Activated T-cell treated with anti-CD3 and anti-CD28 coated beads, Interleukin-2, amount 50 U/mL, for 48 hours (primary cell): Measurements from ENCODE around the gene ZFHX2.
A peak's percentile ranks its signal among the peaks of the same experiment; 100 is the strongest.

ENCODE experiments used
- DNase-seq, 2 experiments: peaks; one replicate each; pipeline ENCODE4 v3.0.0-alpha.2; 2020

ZFHX2 gene

DNA sequence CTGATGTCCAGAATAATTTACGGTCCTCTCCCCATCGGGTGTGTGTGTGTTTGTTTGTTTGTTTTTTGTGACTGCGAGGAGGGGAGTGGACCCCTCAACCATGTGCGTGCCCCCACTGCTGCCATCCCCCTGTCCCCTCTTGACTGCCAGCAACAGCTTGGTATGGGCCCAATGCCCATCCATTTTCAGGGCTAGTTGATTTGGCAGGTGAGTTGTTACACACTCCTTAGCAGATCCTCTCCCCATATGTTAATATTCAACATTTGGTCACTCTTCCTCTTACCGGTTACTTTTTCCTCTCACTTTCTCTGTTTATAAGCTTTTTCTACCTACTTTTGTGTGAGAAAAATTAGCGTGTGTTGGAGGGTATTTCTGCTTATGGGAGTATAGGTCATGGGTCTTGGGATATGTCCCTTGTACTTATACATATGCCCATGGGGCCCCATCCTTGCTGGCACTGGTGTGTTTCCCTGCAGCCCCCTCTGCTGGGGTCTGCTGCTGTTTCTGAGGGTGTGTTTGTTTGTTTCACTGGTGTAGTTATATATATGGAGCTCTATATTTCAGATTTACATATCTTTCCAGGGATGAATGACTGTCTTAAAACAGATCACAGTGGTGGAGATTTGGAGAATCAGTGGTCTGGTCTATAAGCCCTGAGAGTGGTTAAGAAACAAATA, 33.8 kb downstream of the ZFHX2 start:
- no peak for DNase-seq

DNA sequence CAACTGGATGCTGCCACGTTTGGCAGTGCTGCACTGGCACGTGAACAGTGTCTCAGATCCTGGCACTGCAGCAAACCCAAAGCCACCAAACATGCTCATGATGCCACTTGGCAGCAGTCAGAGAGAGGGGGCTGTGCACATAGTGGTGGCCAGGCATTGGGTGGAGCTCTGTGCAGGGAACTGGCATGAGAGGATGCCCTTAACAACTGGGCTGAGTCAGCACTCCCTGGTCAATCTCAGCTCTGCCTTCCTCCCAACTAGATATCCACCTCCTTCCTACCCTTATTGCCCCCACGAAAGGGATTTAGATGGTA, 37.0 kb downstream of the ZFHX2 start:
- no peak for DNase-seq

DNA sequence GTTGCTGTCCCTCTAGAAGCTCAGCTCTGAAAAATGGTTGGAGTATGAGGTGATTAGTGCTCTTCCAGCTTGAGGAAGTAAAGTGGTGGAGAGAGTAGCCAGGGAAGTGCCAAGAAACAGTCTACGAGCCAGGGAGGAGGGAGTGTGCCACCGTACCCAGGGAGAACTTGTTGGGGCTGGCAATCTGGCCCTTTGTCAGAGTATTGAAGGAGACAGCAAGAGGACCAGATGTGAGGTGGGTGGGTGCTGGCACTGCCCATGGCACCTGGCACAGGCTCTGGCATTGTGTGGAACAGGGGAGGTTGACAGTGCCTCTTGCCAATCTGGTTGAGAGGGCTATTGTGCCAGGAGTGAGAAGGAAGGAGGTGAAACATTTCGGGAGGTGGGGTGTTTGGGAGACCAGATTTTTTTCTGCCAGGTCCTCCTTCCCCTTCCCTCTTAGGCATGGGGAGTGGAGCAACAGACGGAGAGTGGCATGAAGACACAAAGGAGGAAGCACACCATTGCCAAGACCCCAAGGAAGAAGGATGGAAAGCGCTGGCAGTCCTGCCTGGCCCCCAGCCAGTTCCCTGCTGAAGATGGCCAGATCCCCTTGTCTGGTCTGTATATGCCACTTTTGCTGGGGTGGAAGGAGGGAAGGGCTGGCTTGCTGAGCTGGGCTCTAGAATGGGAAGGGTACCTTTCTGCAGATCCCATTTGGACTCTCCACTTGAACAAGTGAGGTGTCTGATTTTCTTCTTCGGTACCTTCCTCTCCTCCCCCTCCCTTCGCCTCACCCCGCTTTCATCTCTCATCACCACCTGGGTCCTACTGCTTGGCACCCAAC, 37.5 kb downstream of the ZFHX2 start:
- no peak for DNase-seq

DNA sequence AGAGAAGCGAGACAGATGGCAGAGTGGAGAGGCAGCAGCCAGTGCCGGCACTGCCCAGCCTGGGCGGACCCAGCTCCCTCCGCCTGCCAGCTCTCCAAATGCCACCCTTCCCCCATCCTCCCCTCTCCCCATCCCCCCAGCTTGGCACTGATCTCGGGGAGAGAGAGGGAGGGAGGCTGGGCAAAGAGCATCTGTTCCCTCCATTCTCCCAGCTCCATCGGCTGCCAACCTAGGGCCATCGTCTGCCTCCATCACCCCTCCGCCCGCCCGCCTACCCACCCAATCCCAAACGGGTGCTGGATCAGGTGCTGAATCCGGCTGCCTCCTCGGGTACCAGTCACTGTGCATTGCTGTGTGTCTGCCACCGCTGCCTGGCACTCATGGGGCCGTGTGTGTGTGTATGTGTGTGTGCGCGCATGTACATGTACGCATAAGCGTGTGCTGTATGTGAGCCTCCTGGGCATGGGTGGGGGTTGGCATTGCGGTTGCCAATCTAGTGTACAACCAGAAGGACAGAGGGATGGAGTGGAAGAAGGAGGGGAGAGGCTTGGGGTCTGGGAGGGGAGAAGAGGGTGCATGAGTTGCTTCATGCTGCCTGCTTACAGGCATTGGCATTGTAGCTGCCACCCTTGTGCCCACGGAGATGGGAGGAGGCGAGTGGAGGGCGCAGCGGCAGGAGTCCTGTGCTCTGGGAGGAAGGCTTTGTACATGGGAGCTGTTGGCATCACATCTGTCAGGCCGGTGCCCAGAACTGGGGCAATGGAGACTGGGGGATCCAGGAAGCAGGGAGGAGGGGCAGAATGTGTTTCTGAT, 38.4 kb downstream of the ZFHX2 start:
- no peak for DNase-seq

DNA sequence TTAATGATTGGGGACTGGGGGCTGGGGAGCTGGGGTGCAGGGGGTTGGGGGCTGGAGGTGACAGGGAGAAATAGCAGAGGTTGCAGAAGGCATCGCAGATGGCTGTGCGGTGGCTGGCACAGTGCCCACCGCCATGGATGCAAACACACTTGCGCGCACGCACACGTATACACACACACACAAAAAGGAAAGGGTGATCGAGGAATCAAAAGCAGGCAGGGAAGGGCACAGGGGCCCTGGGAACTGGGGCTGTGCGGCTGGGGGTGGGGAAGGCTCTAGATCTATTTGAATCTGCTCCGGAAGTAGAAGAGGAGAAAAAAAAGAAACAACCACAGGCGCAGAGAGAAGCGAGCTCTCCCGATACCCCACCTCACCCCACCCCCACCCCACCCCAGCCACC, 39.4 kb downstream of the ZFHX2 start:
- DNase-seq: peak in 1 of 2 experiments; percentile 28

DNA sequence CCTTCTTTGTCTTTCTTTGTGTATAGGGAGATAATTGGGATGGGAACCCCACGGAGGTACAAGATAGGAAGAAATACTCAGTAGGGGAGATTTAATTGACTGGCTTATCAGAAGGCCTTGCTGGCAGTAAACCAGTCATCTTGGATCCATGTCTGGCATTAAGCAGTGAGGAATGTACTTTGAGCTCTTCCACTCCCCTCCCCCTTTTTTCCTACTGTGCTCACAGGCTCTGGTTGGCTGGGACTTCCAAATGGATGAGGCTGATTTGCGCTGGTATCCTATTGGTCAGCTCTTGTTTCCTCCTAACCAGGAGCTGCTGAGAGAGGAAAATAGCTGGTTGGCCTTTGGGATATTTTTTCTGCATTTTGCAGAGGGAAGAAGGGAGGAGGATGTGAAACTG, 57.3 kb downstream of the ZFHX2 start:
- no peak for DNase-seq

DNA sequence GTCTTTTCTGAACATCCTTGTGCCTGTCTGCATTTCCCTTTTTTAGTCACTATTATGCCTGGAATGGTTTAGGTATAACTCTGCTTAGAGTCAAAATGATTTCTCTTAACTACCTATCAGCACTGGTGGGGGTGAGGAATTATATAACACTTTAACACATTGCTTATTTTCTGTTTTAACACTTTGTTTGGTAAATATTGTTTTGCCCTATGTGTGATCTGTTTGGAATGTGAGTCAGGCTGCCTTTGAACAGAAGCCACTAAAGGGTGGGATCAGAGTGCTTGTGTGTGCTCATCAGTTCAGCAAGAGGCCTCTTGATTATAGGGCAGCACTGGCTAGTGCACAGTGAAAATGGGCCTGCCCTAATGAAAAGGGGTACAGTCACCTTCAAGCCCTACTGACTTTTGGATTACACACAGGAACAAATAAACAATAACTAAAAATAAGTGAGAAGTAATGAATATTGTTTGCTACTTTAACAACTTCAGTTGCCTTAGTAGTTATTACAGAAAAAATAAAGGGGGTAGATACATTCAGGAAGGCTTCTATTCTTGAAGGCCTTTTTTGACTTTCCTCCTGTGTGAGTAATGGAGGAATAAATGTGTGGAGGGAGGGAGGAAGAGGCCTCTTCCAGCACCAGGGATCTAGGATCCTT, 58.8 kb downstream of the ZFHX2 start:
- no peak for DNase-seq

DNA sequence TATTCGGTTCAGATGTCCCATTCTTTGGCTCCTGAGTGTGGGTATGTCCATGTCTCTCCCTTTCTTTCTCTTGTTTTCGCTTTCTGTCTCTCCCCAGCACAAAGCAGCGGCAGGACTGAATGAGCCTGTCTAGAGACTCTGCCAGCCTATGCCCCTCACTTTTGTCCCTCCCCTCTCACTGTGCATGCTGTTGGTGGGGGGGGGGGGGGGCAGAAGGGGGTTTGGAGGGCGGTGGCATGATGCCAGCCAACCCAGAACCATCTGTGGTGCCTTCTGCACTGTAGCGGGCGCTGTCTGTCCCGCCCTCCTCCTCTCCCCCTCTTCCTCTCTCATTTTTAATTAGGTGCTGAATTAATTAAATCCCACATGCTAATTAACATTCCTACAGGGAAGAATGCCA, 64.3 kb downstream of the ZFHX2 start:
- no peak for DNase-seq

DNA sequence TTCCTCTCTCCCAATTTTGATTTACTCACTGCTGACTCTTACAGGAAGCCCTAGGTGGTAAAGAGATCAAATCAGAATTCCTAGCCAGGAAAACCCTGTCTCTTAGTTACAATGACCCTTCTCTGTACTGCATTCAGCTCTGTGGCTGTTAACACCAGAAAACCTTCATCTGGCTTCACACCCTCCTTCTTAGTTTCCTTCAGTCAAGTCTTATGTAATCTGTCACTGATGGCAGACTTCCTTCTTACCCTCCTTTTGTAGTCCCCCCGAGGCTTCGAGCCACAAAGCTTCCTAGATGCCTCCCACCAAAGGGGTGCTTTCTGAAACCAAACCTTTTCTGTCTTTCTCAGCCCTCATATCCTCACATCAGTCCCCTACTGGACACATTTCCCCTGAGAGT, 65.5 kb downstream of the ZFHX2 start:
- no peak for DNase-seq

DNA sequence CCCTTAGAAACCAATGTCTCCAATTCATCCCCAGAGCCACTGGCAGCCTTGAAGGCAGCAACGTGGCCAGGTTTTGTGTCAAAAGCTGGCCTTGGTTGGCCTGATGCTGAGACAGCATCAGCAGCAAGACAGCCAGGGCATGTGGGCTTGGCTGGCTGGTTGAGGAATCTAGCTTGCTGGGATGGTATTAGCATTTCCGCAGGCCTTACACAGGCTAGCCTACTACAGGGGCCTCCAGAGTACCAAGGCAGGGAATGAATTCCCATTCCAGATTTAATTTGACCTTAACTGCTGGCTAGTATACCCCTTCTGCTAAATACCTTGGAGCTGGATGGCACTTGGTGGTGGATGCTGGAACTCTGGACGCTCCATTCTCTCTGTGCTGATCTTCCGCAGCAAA, 66.2 kb downstream of the ZFHX2 start:
- DNase-seq: no peak

DNA sequence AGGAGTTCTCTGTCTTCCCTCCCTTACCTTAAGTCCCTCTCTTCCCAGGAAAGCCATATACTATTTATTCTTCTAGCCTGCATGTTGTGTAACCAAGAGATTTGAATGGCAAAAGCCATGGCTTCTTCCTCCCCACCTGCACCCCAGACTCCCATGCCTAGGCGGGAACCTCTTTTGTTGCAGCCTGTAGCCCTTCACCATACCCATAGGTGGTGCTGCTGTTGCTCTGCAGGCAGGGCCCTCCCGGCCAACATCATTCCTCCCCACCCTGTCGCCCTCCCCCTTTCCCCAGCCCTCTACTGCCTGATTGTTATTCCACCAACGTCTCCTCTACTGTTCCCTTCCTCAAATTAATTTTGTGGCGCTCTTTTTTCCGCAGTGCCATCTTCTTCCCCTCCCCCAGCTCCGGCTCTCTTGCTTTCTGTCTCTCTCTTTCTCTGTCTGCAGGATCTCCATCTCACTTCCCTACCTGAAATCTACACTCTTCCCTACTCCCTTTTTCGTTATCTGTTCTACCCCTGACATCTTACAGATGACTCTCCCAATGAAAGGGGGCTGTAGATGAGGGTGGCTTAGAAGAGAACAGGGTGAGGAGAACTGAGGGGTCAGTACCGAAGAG, 68.2 kb downstream of the ZFHX2 start:
- peak in 1 of 2 experiments; percentile 25 for DNase-seq

DNA sequence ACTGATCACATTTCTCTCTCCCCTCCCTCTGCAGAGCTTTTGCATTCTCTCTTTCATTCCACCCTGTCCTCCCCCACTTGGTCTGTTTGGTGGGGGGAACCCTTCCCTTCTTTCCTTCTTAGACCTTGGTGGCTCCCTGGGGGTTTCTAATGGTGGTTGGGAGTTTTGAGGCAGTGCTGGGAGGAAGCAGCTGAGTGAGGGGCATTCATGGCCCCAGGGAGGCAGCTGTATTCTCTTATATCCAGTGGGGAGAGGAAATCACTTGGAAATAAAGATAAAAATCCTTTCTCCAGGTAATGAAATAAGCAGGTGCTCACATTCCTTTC, 68.8 kb downstream of the ZFHX2 start:
- no peak for DNase-seq

DNA sequence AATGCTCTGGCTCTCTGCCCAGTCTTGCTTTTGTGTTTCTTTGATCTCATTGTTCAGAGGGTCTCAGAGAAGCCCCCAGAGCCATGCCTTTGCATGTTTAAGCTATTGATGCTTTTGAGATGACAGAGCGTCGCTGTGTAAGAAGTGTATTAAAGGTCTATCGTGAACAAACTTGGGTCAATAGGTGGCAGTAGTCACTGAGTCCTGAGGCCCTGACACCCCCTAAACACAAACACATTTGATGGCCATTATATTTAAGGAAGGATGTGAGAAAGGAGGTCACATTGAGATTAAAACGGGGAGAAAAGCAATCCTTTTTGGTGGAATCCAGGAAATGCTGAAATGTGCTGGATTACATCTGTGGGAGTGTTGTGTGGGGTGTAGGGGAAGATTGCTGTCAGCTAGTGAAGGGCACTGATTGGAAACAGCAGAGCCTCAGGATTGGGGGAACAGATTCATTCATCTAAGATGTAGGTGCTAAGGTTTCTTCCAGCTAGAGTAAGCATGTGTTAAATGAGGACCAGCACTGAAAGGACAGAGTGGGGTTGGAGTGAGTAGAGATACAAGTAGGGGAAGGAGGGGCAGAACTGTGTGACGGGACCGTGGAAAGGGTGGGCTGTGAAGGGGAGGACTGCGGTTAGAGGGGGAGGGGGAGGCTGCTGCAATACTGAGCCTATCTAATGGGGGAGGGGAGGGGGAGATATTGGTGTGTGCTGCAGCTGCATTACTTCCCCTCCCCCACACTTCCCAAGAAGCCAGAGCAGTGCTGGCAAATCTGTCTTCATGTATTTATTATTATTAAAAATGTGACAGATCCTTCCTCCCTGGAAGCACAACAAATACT, 69.4 kb downstream of the ZFHX2 start:
- no peak for DNase-seq

DNA sequence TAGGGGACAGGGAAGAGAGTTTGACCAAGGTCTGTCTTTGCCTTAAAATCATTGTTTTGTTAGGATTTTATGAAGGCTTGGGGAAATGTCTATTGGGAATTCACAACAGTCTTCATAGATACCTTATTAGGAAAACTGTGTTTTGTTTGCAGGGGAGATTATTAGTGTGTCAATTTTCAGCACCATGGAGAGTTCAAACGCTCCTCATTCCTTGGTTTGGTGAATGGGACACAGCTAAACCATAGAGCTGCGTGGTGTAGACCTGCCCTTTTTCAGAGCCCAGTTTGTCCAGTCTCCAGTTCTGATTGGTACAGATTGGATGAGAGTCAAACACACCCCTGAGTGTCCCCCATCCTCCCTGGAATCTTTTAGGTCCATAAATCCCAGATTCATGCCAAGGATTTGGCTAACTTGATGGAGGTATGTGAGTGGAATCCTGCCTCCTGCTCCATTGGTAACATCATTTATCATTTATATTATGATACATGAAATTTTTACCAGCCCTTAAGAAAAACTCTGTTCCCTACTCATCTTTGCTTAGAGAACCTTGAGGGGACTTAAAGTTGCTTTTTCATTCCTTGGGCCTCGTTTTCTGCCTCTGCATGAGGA, 70.1 kb downstream of the ZFHX2 start:
- DNase-seq: no peak

DNA sequence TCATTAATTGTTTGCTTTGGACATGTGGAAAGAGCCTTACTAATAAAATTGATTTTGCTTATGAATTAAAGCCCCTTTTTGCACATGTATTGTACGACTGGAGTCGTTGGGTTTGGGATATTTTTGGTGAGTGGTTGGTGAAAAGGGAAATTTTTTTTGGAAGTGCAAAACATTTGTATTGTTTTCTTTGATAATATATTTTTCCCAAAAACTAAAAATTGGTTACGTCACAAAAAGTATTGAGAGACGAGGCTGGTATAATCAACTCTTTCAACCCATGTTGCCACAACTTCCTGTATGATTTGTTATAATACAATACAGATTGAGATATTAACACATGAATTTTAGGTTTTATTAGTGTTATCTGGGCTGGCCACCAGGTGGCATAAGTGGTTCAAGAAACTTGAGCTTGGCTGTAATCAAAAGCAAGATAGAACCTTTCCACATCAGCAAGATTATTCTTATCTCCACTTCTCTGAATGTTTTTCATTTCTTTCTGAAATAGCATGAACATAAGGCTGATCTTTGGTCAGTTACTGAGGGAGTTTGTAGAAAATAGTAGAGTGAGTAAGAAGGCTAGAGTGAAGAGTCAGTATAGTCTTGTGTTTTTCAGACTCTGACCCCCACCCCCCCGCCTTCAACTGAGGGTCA, 73.3 kb downstream of the ZFHX2 start:
- DNase-seq: peak; percentile 57 to 65

DNA sequence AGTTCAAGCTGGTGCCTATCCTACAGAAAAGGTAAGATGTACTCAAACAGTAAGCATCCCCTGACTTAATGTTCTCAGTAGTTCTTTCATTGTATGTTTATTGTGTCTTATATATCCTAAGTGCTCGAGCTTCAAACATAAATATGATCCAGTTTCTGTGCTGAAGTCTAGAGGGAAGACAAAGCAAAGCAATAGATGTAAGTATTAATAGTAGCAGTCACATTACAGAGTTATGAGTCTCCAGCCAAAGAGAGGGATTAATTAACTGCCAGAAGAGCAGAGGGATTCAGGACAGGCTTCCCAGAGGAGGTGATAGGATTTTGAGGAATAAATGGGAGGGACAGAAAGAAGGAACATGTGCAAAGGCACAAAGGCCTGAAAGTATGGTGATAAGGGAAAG, 80.6 kb downstream of the ZFHX2 start:
- no peak for DNase-seq
